Measurements from ENCODE around the gene CNOT3. TPM values are rescaled to one million over a fixed set of nuclear protein-coding genes. Genes with fewer than 3 reads are reported as not detected.
A peak's percentile ranks its signal among the peaks of the same experiment; 100 is the strongest.

The CNOT3 gene
- total and polyA plus RNA-seq, 2 experiments from 2014 or later = 39.6 to 52.8 TPM

DNA sequence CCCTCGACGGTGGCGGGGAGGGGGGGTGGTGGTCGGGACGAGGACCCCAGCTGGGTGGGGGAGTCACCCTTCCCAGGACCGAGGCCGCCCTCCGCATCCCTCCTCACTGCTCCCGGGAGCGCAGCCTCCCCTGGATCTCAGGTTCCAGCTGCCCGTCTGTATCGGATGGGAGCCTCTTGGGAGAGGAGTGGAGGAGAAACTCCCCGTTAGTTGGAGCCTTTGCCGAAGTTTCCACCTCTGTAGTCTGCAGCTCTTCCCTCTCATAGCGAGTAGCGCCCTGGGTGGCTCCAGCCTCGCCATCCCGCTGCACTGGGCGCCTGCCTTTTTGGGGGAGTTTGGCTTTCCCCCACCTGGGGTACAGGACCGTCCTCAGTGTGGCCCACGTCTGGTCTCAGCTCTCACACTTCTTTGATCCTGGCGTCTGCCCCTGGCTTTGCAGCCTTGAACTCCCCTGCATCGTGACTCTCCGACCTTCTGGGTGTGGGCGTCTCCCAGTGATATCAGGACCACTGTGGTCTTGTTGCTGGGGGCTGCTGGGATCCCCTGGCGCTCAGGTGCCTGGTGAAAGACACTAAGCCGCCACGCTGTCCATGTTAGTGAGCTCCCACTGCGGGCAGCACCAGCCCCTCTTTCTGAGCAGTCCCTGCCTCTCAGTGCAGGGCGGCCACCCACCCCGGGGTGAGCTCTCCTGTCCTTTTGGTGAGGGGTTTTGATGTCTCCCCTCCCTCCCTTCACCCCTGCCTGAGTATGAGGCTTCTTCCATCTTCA, 1.1 kb downstream of the CNOT3 start:
- H3K9me3 ChIP-seq (ENCODE audit: low read depth) = no peaks in the 10 kb centered on the region
- H3K4me1 ChIP-seq (ENCODE audit: low read depth) = no peaks in the 10 kb centered on the region
- no peak for TF ChIP-seq CTCF (IDR thresholded peaks at IDR 0.05; ENCODE audit: low read depth, low read length)
- peaks cover 12% of the 10 kb centered on the region for H3K36me3 ChIP-seq
- H3K27me3 ChIP-seq = no peaks in the 10 kb centered on the region
- H3K4me3 ChIP-seq = peak overlapping the region; percentile 76
- DNase-seq (ENCODE audit: low read depth in 1 of 2, low spot score in 1 of 2) = peak in 1 of 2 donors; percentile 37
- peak overlapping the region; percentile 97 for H3K27ac ChIP-seq

DNA sequence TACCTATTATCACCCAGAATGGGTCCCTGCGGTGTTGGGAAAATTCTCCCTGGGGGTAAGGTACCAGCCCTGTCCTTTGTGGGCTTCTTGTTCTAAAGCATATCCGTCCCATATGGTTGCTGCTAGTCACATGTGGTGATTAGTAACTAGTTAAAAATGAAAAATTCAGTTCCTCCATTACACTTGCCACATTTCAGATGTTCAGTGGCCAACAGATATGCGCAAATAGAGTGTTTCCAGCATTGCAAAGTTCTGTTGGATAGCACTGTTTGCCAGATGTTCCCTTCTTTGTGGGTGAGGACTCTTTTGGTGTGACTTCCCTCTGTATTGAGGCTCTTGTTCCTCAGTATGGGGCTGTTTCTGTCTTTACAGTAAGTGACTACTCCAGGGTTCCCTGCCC, 3.8 kb downstream of the CNOT3 start:
- Histone ChIP-seq H3K36me3 (peaks cover 34% of the 10 kb centered on the region), H3K4me1 (ENCODE audit: low read depth) (no peaks in the 10 kb centered on the region), H3K4me3 (no peak overlapping the region)

GRCh38 chr19:54142166-54142780, 4.7 kb downstream of the CNOT3 start:
- DNase-seq (ENCODE audit: low read depth in 1 of 2, low spot score in 1 of 2) = no peak
- Histone ChIP-seq H3K27ac (no peak overlapping the region), H3K9me3 (ENCODE audit: low read depth) (no peaks in the 10 kb centered on the region), H3K4me3 (no peak overlapping the region), H3K36me3 (peaks cover 42% of the 10 kb centered on the region), H3K4me1 (ENCODE audit: low read depth) (no peaks in the 10 kb centered on the region), H3K27me3 (no peaks in the 10 kb centered on the region)
- no peak for TF ChIP-seq CTCF (IDR thresholded peaks at IDR 0.05; ENCODE audit: low read depth, low read length)

More for the DNA sequence above, 3.8 kb downstream of the CNOT3 start:
- Histone ChIP-seq H3K27ac (no peak overlapping the region), H3K9me3 (ENCODE audit: low read depth) (no peaks in the 10 kb centered on the region), H3K27me3 (no peaks in the 10 kb centered on the region)
- no peak for TF ChIP-seq CTCF (IDR thresholded peaks at IDR 0.05; ENCODE audit: low read depth, low read length)
- DNase-seq (ENCODE audit: low read depth in 1 of 2, low spot score in 1 of 2) = no peak

DNA sequence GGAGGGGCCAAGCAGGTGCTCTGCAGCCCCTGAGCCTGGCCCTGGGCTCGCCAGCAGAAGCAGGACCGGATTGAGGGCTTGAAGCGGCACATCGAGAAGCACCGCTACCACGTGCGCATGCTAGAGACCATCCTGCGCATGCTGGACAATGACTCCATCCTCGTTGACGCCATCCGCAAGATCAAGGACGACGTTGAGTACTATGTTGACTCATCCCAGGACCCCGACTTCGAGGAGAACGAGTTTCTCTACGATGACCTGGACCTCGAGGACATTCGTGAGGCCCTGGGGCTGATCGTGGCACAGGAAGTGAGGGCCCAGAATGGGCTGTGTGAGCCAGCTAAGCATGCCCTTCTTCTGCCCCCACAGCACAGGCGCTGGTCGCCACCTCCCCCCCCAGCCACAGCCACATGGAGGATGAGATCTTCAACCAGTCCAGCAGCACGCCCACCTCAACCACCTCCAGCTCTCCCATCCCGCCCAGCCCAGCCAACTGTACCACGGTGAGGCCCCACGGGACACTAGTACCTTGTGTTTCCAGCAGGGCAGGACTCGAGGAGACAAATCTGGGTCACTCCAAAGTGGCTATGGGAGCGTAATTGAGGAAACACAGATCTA, 8.1 kb downstream of the CNOT3 start:
- H3K9me3 ChIP-seq (ENCODE audit: low read depth) = no peaks in the 10 kb centered on the region
- no peak overlapping the region for H3K27ac ChIP-seq
- no peak overlapping the region for H3K4me3 ChIP-seq
- TF ChIP-seq CTCF (IDR thresholded peaks at IDR 0.05; ENCODE audit: low read depth, low read length) = no peak
- H3K27me3 ChIP-seq = no peaks in the 10 kb centered on the region
- no peak for DNase-seq (ENCODE audit: low read depth in 1 of 2, low spot score in 1 of 2)
- peaks cover 62% of the 10 kb centered on the region for H3K36me3 ChIP-seq
- no peaks in the 10 kb centered on the region for H3K4me1 ChIP-seq (ENCODE audit: low read depth)

DNA sequence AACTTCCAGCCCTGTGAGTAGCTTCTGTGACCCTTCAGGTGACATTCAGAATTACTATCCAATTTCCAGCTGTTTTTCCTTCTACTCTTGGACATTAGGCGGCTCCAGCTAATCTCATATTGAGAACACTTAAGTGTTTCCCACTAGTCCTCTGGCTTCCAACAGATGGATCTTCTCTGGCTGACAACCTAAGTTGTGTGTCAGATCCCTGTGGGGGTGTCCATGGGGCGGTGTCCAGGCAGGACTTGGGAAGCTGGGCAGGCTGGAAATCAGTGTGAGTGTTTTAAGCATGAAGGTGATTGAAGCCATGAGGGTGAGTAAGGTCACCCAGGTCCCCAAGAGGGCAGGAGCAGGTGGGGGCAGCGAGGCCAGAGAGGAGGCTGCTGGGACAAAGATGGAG, 10.1 kb downstream of the CNOT3 start:
- H3K27me3 ChIP-seq = no peaks in the 10 kb centered on the region
- DNase-seq (ENCODE audit: low read depth in 1 of 2, low spot score in 1 of 2) = peak in 1 of 2 donors; percentile 31
- H3K27ac ChIP-seq = no peak overlapping the region
- no peak overlapping the region for H3K4me3 ChIP-seq
- TF ChIP-seq CTCF (IDR thresholded peaks at IDR 0.05; ENCODE audit: low read depth, low read length) = no peak
- peaks cover 77% of the 10 kb centered on the region for H3K36me3 ChIP-seq
- no peaks in the 10 kb centered on the region for H3K9me3 ChIP-seq (ENCODE audit: low read depth)
- H3K4me1 ChIP-seq (ENCODE audit: low read depth) = no peaks in the 10 kb centered on the region
